ENCODE measurements around the gene CENPL. TPM values are rescaled to one million over a fixed set of nuclear protein-coding genes. Genes with fewer than 3 reads are reported as not detected.

Gene CENPL, protein sequence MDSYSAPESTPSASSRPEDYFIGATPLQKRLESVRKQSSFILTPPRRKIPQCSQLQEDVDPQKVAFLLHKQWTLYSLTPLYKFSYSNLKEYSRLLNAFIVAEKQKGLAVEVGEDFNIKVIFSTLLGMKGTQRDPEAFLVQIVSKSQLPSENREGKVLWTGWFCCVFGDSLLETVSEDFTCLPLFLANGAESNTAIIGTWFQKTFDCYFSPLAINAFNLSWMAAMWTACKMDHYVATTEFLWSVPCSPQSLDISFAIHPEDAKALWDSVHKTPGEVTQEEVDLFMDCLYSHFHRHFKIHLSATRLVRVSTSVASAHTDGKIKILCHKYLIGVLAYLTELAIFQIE
- 10 to 100 TPM; 29.5 to 30.4 TPM for total RNA-seq

DNA sequence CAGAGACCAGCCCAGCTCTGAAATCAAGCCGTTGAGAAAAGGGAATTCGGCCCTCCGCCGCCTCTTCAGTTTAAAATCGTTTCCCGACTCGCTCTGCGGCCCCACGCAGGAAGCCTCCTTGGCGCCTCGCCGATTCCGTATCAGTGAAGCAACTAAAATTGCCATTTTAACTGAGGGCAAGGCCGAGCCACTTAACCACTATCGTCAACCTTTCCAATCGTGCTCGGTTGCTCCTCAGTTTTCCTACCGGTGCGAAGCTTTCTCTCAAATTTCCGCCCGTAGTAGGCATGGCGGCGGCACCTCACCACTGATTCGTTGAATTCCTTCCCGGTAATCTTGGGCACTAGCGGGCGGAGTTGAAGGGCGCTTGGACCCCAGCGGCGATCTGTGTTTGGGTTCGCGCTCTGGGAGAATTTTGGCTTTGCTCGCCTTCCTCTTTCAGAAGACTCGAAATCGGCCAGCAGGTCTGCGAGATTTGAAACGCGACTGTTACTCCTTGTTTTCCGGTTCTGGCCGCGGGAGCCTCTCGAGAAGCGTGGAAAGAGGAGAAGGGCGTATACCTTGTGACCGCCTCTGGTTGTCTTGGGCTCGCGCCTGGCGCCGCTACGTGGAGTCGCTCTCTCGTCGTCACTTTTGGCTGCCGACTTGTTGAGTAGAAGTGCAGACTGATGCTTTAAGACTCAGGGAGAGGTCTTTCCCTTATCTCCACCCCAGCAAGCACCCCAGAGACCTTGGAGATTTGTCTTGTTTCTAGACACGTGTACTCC is at the start of gene CENPL, which contains the start of gene DARS2:
Gene CENPL (minus strand): TSS at position 569 of the 767 bp plus-strand sequence. CDS start 13,584 bp downstream, outside the sequence.
Gene DARS2 (plus strand): TSS at position 359 of the 767 bp plus-strand sequence. CDS start 557 bp downstream, outside the sequence.
- no peaks in the 10 kb centered on the region for H3K9me3 Mint-ChIP-seq
- H3K36me3 Mint-ChIP-seq, result peaks cover 35 to 43% of the 10 kb centered on the region in 2 donors
- ATAC-seq (peak; percentile 84 to 88), DNase-seq (ENCODE audit: low spot score in 2 of 2) (peak; percentile 84 to 89)
- peak within 1 kb of the TSS; percentile 98 to 99 for H3K27ac Mint-ChIP-seq

DNA sequence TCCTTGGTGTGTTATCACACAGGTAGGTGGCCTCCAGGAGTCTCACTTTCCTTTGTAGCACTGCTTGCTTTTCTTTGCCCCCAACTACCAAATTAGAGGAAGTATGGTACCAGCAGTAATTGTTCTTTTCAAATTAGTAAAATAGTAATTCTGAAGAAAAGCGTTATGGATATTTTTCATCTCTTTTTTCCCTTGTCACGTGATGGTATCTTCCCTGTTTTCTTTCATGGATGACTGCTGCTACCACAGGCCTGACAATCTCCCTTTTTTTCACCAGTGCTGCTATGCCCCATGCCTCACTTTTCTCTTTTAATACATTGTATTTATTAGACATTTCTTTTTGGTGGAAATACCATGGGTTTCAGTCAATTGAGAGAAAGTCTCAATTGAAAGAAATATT is 46.8 kb upstream of the CENPL start:
- no peak for ATAC-seq
- Mint-ChIP-seq H3K27ac (peak overlapping the region; percentile 48 to 90), H3K36me3 (peaks cover 27 to 28% of the 10 kb centered on the region in 2 donors), H3K9me3 (no peaks in the 10 kb centered on the region)
- no peak for DNase-seq (ENCODE audit: low spot score in 2 of 2)

DNA sequence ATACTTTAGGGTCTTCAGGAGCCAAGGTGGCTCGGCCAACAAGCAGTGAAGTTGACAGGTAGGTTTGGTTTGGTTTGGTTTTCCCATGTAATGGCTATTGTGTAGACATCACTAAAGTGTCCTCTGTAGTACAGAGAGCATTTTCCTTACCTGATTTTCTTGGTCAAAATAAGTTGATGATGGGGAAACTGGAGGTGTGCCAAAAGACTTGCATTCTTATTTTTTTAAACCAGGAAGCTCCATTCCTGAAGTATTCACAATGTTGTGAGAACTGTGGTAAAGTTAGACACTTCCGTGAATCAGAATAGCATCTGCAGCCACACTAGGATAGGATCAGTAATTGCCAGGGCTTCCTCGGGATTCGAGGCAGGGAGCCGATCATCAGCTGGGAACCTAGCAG is 46.4 kb upstream of the CENPL start:
- Mint-ChIP-seq H3K27ac (peak overlapping the region; percentile 86 to 90), H3K9me3 (no peaks in the 10 kb centered on the region), H3K36me3 (peaks cover 31 to 32% of the 10 kb centered on the region in 2 donors)
- no peak for ATAC-seq
- DNase-seq (ENCODE audit: low spot score in 2 of 2), result no peak

DNA sequence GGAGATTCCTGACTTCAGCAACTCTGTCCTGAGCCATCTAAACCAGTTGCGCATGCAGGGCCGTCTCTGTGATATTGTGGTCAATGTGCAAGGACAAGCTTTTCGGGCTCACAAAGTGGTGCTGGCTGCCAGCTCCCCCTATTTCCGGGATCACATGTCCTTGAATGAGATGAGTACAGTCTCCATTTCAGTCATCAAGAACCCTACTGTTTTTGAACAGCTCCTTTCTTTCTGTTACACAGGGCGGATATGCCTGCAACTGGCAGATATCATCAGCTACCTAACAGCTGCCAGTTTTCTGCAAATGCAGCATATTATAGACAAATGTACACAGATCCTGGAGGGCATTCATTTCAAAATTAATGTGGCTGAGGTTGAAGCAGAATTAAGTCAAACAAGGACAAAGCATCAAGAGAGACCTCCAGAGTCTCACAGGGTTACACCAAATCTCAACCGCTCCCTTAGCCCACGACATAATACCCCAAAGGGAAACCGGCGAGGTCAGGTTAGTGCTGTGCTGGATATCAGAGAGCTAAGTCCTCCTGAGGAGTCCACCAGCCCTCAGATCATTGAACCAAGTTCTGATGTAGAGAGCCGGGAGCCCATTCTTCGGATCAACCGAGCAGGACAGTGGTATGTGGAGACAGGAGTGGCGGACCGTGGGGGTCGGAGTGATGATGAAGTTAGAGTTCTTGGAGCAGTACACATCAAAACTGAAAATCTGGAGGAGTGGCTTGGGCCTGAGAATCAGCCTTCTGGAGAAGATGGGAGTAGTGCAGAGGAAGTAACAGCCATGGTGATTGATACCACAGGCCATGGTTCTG is 45.8 kb upstream of the CENPL start:
- peak in 1 of 2 donors; percentile 9 for ATAC-seq
- H3K9me3 Mint-ChIP-seq, result no peaks in the 10 kb centered on the region
- H3K27ac Mint-ChIP-seq, result peak overlapping the region; percentile 86 to 90

DNA sequence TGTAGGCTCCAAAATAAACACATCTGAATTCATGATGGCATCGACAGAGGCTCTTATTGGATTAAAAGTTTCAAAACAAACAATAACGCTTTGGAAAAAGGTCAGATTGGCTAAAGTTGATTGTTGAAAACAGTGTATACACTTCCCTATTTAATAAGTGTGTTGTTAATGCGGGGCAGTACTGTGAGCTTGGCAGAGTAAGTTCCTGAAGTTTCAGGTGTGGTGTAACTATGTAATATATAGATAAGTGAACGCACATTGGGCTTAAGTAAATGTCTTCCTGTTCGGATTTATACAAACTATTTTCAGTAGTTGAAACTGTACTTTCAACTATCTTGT is 44.3 kb upstream of the CENPL start:
- no peak for ATAC-seq
- H3K9me3 Mint-ChIP-seq, result no peaks in the 10 kb centered on the region
- DNase-seq (ENCODE audit: low spot score in 2 of 2), result no peak
- H3K36me3 Mint-ChIP-seq, result peaks cover 52 to 53% of the 10 kb centered on the region in 2 donors
- H3K27ac Mint-ChIP-seq, result peak overlapping the region; percentile 90 to 94

More for the DNA sequence above, 45.8 kb upstream of the CENPL start:
- DNase-seq (ENCODE audit: low spot score in 2 of 2), result peak in 1 of 2 donors; percentile 65
- H3K36me3 Mint-ChIP-seq, result peaks cover 37 to 38% of the 10 kb centered on the region in 2 donors

DNA sequence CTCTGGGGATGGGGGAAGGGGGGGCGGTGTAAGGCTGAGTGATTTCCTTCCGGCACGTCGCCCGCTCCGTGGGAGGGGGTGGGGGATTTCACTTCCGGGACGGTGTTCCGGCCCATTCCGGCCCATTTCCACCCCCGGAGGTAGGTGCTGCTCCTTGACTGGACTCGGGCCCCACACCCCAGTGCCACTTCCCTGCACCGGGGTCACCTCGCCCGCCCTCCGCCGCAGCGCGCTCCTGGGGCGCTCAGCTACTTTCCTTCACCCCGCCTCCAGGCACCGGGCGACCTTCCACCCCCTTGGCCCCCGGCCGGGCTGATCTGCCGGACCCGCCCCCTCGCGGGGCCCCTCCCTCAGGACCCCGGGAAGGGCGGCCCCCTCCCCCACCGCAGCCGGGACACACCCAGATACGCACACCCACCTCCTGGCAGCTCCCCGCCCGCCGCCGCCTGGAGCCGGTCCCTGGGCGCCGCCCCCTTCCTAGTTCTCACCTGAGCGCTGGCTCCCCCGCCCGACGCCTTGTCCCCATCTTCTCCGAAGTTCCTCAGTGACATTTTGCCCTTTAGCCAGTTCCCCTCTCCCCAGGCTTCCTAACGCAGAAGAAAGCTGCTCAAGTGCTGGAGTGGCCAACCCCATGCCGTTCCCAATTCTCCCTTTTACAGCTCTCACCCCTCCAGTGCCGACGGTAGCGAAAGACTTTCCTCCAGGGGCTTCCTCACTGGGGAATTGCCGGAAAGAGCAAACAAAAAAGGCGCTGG is 43.8 kb upstream of the CENPL start, which contains the start of gene ZBTB37:
Gene ZBTB37 (plus strand): TSS at position 115 of the 755 bp plus-strand sequence. CDS start 1,846 bp downstream, outside the sequence.
- no peaks in the 10 kb centered on the region for H3K9me3 Mint-ChIP-seq
- peaks cover 55% of the 10 kb centered on the region in 2 donors for H3K36me3 Mint-ChIP-seq
- ATAC-seq (peak; percentile 70 to 71), DNase-seq (ENCODE audit: low spot score in 2 of 2) (peak; percentile 95 to 98)
- peak within 1 kb of the TSS; percentile 90 to 100 for H3K27ac Mint-ChIP-seq

DNA sequence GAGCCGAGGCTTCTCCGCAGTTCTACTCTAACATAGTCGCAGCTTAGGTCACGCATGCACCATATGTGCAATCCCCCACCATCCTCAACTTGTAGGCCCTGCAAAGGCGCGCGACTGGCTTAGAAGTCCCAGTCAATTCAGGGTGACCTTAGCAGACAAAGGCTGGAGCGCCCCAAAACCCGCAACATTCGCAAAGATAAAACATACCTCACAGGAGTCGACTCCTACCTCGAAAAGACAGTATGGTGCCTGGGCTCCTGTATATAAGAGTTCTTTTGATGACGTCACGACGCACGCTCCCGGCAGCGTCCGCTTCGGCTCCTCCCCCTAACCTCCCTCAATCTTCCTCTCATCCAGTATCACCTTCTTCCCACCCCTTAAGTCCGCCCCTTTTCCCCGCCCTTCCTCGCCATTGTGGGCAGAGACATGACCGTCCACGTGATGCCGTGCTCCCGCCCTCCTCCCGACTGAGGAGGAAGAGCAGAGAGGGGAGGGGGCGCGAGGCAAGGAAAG is 43.1 kb upstream of the CENPL start, which contains the start of gene GAS5:
Gene GAS5 (minus strand): TSS at position 237 of the 513 bp plus-strand sequence.
- H3K36me3 Mint-ChIP-seq, result peaks cover 52 to 55% of the 10 kb centered on the region in 2 donors
- peak; percentile 98 to 99 for DNase-seq (ENCODE audit: low spot score in 2 of 2)
- peak; percentile 81 to 86 for ATAC-seq

DNA sequence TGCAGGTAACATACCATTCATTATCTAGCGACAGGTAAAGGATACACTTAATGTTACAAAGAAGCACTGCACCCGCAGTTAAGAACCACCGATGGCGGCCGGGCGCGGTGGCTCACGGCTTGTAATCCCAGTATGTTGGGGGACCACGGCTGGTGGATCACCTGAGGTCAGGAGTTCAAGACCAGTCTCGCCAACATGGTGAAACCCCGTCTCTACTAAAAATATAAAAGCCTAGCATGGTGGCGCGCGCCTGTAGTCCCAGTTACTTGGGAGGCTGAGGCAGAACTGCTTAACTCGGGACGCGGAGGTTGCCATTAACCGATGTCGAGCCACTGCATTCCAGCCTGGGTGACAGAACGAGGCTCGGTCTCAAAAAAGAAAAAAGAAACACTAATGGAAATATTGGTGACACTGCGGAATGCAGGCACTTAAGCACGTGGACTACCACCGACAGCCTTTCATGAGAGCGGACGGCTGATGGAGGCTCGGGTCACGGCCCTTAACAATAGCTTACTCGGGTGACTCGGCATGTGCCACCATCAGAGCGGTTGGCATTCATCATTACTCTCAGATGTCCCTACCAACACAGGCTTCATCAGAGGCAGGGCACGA is 42.6 kb upstream of the CENPL start:
- DNase-seq (ENCODE audit: low spot score in 2 of 2), result peak in 1 of 2 donors; percentile 44
- Mint-ChIP-seq H3K36me3 (peaks cover 52 to 59% of the 10 kb centered on the region in 2 donors), H3K27ac (peak overlapping the region; percentile 90 to 100), H3K9me3 (no peaks in the 10 kb centered on the region)
- no peak for ATAC-seq

More for the DNA sequence above, 43.1 kb upstream of the CENPL start, which contains the start of gene GAS5:
- Mint-ChIP-seq H3K27ac (peak within 1 kb of the TSS; percentile 90 to 100), H3K9me3 (no peaks in the 10 kb centered on the region)

DNA sequence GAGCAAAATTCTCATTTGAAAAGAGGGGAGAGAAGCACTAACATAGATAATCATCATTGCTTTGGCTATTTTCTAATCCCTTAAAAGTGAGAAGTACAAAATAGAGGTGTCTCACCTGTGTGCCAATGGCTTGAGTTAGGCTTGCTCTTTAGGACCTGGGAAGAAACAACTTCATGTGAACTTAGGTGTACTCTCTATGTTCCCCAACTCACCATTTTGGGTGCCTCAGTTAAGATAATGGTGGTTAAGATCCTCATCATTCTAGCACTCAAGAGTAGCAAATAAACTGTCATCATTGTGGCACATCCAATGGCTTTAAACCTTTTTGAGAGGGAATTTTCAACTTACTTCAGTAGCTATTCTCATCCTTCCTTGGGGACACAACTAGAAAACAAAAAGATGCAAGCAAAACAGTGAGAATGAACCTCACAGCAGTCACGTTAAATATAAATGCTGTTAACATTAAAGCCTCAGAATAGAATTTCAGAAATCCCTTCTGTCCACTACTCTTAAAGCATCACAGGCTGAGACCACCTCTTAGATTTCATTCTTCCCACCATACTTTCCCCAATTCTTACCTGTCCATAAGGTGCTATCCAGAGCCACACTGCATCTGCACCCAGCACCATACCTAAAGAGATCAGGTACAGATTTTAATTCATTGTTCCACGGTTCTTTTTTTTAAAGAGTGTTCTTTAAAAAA is 41.9 kb upstream of the CENPL start:
- DNase-seq (ENCODE audit: low spot score in 2 of 2), result no peak
- peaks cover 52 to 59% of the 10 kb centered on the region in 2 donors for H3K36me3 Mint-ChIP-seq
- no peaks in the 10 kb centered on the region for H3K9me3 Mint-ChIP-seq
- no peak for ATAC-seq
- H3K27ac Mint-ChIP-seq, result peak overlapping the region; percentile 90 to 100

DNA sequence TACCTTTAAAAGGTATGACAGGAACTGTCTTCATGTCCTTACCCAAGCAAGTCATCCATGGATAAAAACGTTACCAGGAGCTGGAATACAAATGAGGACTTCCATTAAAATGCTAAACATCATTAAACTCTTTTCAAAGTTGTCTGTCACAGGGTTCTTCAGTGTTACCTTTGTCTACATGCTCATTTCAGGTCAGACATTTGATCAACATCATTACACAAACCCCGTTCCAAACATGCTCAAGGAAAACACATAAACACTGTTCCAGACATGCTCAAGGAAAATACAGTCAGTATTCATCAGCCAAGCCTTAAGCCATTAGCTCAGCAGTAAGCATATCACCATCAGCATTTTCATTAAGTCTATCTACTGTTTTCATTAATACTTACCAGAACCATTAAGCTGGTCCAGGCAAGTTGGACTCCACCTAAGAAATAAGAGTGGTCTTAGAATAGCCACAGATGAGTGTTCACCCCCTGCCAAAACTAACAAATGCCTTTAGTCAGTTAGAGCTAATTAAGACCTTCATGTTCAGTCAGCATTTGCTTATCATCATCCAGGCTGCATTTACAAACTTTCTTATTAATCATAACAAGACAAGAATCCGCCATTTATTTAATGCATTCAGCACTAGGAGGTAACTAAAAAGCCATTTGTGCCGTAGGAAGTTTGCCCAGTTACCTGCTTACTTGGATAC is 40.9 kb upstream of the CENPL start:
- DNase-seq (ENCODE audit: low spot score in 2 of 2) (no peak), ATAC-seq (no peak)
- H3K27ac Mint-ChIP-seq, result peak overlapping the region; percentile 90 to 100
- H3K36me3 Mint-ChIP-seq, result peaks cover 47 to 54% of the 10 kb centered on the region in 2 donors
- no peaks in the 10 kb centered on the region for H3K9me3 Mint-ChIP-seq

DNA sequence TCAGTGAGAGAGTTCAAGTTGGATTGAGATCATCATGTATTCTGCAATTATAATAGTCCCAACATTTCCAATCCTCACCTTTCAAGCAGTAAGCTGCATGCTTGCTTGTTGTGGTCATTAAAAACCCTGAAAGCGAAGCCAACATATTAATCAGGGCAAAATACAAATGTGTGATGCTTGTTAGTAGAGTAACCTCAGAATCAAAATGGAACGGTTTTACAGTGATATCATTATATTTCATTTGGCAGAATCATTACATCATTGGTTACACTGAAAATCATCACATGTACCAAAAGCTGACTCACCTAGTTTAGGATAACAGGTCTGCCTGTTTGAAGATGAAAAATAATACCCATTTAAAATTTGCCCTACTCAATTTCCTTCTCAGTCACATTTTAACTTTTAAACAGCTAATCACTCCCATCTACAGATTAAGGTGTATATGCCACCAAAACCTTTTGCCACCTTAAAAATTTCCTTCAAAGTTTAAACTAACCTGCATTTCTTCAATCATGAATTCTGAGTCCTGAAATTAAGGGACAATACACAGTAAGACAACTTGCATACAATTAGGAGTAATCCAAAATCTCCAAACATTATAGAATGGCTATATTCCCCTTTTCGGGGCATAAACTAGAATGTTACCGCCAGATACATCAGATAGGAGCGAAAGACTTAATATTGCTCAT is 39.6 kb upstream of the CENPL start:
- DNase-seq (ENCODE audit: low spot score in 2 of 2) (no peak), ATAC-seq (no peak)
- H3K27ac Mint-ChIP-seq, result peak overlapping the region; percentile 90 to 100
- H3K36me3 Mint-ChIP-seq, result peaks cover 43 to 53% of the 10 kb centered on the region in 2 donors
- no peaks in the 10 kb centered on the region for H3K9me3 Mint-ChIP-seq

DNA sequence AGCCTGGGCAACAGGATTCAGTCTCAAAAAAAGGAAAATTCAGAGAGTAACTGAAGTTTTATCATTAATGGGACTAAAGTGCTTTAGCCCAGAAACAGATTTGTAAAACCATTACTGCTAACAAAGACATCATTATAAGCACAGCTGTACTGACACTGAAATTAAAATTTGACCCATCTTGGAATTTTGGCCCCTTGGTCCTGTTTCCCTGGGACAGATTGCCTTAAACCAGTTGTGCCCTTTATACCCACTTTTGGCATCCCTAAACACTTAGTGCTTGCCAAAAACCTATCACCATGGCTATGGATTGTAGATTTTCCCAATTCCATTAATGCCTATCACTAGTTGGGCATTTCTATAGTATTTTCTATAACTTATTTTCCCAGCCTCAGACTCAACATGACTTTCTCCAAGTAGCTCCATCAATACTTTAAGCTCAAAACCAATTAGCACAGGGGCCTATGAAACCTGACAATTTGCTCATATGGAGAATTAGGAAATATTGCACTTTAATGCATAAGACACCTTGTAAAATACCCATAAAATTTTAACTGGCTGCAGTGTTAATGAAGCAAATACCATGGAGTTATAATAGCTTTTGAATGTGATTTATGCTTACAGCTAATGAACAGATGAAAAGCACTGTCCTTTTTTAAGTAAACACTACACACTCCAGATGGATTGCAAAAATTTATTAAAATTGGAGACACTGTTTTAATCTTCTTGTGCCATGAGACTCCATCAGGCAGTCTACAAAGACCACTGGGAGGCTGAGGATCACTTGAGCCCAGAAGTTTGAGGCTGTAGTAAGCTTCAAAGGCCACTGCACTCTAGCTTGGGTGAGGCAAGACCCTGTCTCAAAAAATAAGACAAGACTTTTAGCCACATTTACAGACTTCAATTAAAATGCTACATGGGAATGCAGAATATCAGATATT is 38.8 kb upstream of the CENPL start:
- DNase-seq (ENCODE audit: low spot score in 2 of 2) (no peak), ATAC-seq (no peak)
- Mint-ChIP-seq H3K9me3 (no peaks in the 10 kb centered on the region), H3K36me3 (peaks cover 43 to 53% of the 10 kb centered on the region in 2 donors), H3K27ac (peak overlapping the region; percentile 90 to 100)

All from activated naive CD4-positive, alpha-beta T cell treated with anti-CD3 and anti-CD28 coated beads, Interleukin-2, amount 50 U/mL, for 72 hours (primary cell).